ENCODE data around the gene STXBP5.

The STXBP5 gene

DNA sequence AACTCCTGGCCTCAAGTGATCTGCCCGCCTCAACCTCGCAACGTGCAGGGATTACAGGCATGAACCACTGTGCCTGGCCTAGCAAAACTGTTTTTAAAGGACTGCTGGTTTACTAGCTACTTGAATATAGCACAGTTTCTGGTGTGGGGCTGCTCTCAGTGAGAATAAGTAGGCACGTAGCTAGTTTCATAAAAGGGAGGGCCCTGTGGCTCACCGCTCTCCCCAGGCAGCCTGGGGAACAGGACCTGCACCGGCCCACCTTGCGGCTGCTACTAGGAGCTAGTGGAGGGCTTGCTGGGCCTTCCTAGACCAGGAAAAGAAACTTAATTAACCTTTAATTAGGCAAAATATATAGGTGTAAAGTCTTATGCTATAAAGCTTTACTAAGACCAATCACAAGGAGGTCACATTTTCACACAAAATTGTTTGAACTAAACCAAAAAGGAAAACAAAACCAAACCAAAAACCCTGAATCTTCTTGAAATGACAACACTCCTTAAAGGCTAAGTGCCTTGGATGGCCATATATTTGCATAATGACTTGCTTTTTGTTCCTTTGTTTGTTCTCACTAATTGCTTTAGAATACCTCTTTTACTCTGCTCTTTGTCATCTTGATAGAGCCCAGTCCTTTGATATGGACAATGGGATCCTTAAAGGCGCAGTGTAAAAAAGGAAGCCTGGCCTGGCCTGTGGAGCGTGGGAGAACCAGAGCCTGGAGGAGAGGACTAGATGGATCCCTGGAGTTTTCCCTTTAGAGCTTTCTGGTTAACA is 234.7 kb downstream of the STXBP5 start:
- Histone ChIP-seq H3K36me3 (ENCODE audit: control insufficient read depth, low read length) (no peaks in the 10 kb centered on the region), H3K79me2 (ENCODE audit: control insufficient read depth, low read length) (no peaks in the 10 kb centered on the region), H3K9me2 (replicated peaks; ENCODE audit: control insufficient read depth, low read length) (no peaks in the 10 kb centered on the region), H3K27ac (ENCODE audit: low read depth, low read length) (no peak overlapping the region), H4K20me1 (ENCODE audit: control insufficient read depth, insufficient read depth, low read depth, low read length) (no peaks in the 10 kb centered on the region), H3K4me2 (ENCODE audit: low read length) (no peak overlapping the region), H3K4me3 (ENCODE audit: low read length) (no peak overlapping the region), H3K9me3 (ENCODE audit: control insufficient read depth, insufficient read depth, low read length) (no peaks in the 10 kb centered on the region), H3K4me1 (ENCODE audit: control insufficient read depth, low read length) (no peaks in the 10 kb centered on the region), H3F3A (ENCODE audit: control insufficient read depth, insufficient read depth) (no peaks in the 10 kb centered on the region), H3K27me3 (ENCODE audit: control insufficient read depth, low read length) (no peaks in the 10 kb centered on the region)
- TF ChIP-seq, protein P1, sequence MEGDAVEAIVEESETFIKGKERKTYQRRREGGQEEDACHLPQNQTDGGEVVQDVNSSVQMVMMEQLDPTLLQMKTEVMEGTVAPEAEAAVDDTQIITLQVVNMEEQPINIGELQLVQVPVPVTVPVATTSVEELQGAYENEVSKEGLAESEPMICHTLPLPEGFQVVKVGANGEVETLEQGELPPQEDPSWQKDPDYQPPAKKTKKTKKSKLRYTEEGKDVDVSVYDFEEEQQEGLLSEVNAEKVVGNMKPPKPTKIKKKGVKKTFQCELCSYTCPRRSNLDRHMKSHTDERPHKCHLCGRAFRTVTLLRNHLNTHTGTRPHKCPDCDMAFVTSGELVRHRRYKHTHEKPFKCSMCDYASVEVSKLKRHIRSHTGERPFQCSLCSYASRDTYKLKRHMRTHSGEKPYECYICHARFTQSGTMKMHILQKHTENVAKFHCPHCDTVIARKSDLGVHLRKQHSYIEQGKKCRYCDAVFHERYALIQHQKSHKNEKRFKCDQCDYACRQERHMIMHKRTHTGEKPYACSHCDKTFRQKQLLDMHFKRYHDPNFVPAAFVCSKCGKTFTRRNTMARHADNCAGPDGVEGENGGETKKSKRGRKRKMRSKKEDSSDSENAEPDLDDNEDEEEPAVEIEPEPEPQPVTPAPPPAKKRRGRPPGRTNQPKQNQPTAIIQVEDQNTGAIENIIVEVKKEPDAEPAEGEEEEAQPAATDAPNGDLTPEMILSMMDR (IDR thresholded peaks at IDR 0.05; ENCODE audit: low read depth, low read length, poor library complexity, severe bottlenecking): no peak
- TF ChIP-seq EZH2phosphoT487 (IDR thresholded peaks at IDR 0.05; ENCODE audit: borderline replicate concordance, low read length): no peak

Measured in DOHH2 (cell line).